Stimulated activated CD4-positive, alpha-beta T cell treated with anti-CD3 and anti-CD28 coated beads, Interleukin-12 subunit alpha, Interleukin-12 subunit beta, amount 100 ng/mL, for 4 hours (primary cell): ENCODE data around the gene RPIA.
"Not testable (repeated sequence)": the region's sequence is repeated elsewhere in the genome, so short reads cannot be mapped to it uniquely, and the experiment has no call there.

ENCODE experiments used
- DNase-seq: peaks from one replicate; pipeline ENCODE4 v3.0.0-alpha.2; 2020

Gene RPIA

DNA sequence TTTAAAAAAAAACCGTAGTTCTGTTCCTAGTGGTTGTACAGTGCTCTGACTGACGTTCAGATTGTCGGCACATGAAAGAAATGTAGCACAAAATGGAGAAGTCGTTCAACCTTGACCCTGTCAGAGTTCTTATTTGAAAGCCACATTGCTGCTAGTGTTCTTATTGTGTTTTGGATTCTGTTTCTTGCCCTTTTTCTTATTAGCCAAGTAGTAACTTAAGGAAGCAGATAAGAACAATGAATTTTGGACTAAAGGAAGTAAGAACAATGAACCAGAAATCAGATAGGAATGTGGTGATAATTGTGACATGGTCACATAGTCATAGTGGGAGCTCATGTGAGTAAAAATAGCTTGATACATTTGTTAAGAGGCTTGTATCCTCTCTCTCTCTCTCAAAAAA lies 45.9 kb downstream of the RPIA start:
- DNase-seq = no peak

- no peak for DNase-seq
Measured at GRCh38 chr2:88738271-88738670, 46.8 kb downstream of the RPIA start.

- DNase-seq = peak; percentile 73
Measured at GRCh38 chr2:88739985-88740600, 48.6 kb downstream of the RPIA start.

DNA sequence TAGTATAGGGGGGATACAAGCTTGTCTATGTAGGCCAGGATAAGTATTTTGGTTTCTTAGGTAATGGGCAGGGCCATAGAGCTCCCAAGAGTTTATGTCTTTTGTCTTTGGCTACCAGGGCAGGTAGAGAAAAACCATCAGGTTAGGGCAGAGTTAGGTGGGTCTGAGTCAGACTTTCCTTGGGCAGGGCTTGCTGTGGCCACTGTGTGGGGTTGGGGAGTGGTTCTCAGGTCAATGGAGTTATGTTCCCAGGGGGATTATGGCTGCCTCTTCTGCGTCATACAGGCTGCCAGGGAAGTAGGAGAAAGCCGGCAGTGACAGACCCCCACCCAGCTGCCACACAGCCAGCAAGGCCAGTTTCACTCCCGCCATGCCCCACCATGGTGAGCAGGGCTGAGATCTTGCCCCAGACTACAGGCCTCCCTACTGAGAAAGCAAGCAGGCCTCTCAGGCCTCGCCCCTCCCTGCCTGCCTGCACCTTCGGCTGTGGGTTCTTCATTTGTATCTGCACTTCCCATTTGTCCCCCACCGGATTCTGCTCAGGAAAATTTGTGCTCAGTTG lies 55.5 kb downstream of the RPIA start:
- no peak for DNase-seq

DNA sequence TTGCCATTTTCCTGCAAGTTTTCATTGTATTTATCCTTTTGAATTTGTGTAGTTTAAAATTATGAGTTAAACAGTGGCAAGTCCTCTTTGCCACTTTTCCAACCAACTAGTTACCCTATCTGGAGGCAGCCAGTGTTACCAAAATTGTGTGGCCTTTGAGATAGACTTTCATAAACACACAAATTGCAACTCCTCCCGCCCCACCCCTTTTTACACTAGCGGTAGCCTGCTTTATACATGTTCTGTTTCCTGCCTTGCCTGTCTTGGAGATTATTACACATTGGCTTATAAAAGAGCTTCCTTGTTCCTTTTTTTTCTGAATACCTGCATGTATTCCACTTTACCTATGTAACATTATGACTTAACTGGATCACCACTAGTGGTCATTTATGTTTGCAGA lies 56.5 kb downstream of the RPIA start:
- DNase-seq = no peak

GRCh38 chr2:88751768-88752167 lies 60.3 kb downstream of the RPIA start:
- no peak for DNase-seq

GRCh38 chr2:88753833-88754584 lies 62.5 kb downstream of the RPIA start:
- DNase-seq = no peak

DNA sequence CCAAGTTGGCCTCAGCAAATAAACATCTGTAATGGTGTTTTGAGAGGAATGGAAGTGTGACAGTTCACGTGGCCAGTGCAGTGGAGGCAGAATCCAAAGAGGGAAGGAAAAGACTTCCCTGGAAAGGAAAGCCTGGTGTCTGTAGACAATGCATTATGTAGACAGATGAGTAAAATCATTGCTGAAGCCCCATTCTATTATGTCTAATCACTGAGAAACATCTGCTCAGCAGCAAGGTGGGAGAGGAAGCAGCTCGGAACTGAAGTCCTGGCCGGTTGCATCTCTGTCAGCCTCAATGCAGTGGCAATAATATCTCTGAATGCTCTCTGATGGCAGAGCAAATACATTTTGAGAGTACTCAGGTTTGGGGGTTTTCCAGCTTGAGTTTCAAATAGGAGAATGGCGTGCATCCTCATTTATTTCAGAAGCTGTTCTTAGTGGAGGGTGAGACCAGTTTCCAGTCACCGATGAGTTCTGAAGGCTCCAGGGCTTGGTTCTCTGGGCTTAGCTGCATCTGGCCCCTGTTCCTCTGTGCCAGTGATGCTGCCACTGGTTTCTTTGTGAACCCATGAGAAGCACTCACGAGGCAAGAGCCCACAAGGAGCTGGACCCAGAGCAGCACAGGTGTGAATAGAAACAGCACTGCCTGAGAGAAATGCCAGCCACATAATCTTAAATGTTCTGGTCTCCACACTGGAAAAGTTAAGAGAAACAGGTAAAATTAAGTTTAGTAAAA lies 63.3 kb downstream of the RPIA start:
- DNase-seq = no peak

GRCh38 chr2:88755836-88756235 lies 64.4 kb downstream of the RPIA start:
- DNase-seq = no peak

DNA sequence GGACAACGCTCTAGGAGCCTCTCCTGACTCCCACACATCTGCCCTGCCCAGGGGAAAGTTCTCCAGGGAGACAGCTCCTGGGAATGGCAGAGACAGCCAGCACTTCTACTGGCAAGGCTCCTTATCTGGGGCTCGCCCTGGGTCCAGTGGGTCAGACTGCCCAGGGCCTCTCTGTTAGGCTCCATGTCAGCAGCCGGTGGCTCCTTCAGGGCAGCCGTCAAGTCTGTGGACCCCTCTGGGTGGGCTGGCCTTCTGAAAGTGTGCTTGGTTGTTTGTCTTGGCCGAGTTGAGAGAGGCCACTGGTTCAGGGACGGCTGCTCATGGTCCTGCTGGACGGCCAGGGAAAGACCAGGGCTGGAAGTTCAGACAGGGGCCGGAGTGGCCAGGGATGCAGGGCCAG lies 65.6 kb downstream of the RPIA start:
- DNase-seq = no peak

DNA sequence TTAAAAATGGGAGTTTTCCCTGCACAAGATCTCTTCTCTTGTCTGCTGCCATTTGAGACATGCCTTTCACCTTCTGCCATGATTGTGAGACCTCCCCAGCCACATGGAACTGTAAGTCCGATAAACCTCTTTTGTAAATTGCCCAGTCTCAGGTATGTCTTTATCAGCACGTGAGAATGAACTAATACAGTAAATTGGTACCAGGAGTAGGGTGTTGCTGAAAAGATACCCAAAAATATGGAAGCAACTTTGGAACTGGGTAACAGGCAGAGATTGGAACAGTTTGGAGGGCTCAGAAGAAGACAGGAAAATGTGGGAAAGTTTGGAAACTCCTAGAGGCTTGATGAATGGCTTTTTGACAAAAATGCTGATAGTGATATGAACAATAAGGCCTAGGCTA lies 67.2 kb downstream of the RPIA start:
- DNase-seq = not testable (repeated sequence)

GRCh38 chr2:88760819-88761598 lies 69.5 kb downstream of the RPIA start:
- no peak for DNase-seq

DNA sequence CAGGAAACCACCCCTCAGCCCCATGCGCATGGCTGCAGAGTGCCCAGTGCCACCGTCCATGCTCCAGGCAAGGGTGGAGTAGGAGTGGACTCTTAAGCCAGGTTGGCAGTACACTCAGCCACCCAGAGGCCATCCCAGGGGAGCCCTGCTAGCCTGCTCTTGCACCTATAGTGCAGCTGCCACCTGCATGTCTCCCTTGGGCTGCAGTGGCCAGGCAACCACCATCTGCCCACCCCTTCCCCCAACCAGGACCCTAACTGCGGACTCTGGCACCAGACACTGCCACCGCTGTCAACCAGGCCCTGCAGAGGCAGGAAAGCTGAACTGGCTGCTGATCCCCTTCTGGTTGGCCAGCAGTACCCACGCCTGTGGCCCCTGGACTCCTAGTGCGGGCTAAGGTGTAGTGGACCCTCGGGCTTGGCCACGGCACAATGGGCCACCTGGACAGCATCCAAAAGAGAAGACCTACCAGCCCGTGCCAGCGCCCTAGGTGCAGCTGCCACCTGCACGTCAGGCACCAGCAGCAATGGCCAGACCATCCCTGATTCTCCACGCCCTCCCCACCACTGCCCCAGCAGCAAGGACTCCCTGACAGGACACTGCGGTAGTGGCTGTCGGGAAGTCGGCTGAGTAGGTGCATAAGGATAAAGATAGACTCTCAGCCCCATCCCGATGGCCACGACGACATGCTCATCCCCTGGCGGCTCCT lies 72.8 kb downstream of the RPIA start:
- DNase-seq = no peak

DNA sequence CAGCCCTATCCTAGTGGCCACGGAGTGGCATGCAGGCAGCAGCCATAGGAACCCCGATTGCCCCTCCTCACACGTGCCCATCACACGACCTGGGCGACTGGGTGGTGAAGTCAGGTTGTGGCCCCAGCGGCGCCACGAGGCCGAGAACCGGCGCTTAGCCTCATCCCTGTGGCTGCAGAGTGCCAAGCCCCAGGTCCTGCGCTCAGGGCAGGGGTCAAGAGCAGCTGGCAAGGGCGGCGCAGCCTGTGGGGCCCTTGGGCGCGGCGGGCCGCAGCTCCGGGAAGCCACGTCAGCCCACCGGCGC lies 73.3 kb downstream of the RPIA start:
- no peak for DNase-seq

DNA sequence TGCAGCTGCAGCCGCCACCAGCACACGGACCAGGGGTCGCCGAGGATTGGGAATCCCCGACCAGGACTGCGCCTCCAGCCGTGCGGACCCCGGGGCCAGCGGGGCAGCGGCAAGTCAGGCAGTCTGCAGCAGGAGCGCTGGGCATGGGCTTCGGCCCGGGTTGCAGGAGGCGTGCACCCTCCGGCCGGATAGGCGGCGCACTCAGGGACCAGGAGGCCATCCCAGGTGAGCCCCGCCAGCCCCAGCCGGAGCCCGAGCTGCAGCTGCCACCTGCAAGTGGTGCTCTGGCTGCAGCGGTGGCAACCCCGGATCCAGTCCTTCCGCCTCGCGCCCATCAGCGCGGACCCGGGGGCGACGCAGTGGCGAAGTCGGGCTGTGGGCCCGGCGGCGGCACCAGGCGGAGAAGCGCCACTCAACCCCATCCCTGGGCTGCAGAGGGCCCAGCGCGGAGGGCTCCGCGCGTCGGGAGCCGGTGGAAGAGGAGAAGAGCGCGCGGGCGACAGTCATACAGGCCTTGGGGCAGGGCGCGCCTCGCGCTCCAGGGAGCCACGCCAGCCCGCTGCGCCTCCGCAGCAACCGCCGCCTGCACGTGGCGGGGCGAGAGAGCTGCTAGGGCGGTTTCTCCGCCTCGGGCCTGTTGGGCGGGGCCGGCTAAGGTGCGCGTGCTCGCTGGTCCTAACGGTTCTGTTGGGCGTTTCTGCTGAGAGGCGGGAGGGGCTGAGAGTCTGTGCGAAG lies 73.8 kb downstream of the RPIA start:
- peak; percentile 51 for DNase-seq

DNA sequence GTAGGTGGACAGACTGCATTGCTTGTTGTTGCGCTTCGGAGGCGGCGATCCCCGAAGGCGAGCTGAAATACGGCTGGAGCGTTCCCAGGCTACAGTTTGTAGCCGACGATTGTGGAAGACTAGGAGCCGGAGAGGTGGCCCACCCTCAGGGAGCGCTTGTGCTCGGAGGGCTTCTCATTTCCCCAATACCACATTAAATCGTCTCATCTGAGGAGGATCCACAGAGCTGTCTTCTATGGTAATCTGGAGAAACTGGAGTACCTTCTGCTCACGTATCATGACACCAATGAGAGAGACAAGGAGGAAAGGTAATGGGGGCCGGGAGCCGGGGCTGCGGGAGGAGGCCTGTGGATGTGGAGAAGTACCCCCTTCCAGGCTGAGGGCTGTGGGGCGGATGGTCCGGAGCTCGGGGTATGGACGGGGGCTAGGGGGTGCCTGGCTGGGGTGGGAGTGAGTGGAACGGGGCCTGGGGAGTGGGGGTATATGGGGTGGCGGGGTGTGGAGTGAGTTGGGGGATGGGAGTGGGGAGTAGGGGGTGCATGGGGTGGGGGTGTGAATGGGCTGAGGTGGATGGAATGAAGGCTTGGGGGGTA lies 74.5 kb downstream of the RPIA start:
- not testable (repeated sequence) for DNase-seq

DNA sequence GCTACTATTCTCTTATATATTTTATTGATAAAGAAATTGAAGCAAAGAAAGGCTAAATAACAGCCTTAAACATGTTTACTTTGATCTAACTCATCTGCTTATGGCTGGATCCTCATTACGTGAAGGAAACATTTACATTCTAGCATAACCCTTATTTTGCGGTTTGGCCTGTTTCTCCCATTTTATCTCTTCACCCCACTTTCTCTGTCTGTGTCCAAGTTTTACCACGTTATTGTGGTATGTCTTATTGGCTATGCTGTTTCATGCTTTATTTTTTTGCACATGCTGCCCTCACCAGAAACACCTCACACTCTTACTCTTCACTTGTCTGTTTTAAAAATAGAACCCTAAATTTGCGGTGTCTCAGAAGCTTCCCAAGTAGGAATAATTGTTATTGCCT lies 78.5 kb downstream of the RPIA start:
- no peak for DNase-seq

DNA sequence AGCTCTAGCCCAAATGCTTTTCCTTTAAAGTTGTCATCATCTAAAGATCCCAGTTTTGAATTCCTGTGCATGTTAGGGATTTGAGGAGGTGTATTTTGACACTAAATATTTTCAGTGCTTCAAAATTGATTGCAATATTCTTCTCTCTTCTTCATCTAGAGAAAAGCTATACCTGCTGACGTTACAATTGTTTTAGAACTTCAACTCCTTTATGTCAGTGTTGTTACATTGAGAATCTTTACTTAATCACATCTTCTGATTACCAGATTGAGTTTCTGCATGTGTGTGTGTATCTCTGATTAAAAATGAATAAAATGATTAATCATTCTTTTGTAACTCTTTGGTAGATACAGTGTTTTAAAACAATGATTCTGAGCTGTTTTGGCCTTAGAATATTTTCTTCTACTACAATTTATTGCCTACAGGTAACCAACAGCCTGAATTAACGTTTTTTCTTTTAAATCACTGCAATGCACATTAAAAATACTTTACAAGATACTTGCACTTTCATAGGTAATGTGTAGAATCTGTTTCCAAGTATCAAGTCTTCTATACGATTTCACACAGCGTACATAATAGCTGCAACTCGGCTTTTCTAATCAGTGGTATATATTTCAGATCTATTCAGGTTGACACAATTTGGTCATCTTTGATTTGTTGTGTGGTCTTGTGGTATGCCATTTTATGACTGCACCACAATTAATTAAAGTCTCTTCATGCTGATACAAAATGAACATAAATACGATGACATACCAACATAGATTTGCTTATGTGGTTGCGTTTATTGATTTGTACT lies 82.0 kb downstream of the RPIA start:
- not testable (repeated sequence) for DNase-seq

- DNase-seq = not testable (repeated sequence)
Measured at GRCh38 chr2:88789213-88789612, 97.7 kb downstream of the RPIA start.

DNA sequence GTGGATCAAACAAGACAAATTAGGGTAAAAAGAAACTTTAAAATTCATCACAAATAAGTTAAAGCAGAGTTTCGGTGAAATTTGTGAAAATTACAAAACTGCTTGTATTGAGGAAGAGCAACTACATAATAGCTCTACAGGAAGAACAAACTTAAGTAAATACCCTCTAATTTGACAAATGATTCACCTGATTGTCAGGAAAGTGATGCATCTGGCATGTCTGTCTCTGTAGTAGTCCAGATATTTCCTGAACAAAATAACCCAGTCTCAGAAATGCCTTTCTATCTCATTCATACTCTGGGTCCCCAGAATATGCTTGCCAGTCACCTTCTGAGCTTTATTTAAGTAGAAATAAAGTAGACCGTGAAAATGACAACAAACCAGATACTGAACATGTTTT lies 104.5 kb downstream of the RPIA start:
- DNase-seq = not testable (repeated sequence)
